NCI-H2107 treated with DMSO at 0.1 percent for 48 hours (cell line): ENCODE results near the gene KLHL22.
"Not testable (repeated sequence)": the region's sequence is repeated elsewhere in the genome, so short reads cannot be mapped to it uniquely, and the experiment has no call there.

Experiments used
- DNase-seq: peaks from one replicate; lab custom pipeline; 2025; ENCODE audit not compliant: unreplicated experiment; lab: John Stamatoyannopoulos, UW

KLHL22 gene

DNA sequence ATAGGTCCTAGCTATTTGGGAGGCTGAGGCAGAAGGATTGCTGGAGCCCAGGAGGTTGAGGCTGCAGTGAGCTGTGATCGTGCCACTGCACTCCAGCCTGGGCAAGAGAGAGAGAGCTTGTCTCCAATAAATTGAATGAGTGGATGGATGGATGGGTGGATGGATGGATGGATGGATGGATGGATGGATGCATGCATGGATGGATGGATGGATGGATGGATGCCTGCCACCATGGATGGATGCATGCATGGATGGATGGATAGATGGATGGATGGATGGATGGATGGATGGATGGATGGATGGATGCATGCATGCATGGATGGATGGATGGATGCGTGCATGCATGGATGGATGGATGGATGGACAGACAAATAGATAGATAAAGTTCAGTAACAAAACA lies 25.1 kb downstream of the KLHL22 start:
- not testable (repeated sequence) for DNase-seq

DNA sequence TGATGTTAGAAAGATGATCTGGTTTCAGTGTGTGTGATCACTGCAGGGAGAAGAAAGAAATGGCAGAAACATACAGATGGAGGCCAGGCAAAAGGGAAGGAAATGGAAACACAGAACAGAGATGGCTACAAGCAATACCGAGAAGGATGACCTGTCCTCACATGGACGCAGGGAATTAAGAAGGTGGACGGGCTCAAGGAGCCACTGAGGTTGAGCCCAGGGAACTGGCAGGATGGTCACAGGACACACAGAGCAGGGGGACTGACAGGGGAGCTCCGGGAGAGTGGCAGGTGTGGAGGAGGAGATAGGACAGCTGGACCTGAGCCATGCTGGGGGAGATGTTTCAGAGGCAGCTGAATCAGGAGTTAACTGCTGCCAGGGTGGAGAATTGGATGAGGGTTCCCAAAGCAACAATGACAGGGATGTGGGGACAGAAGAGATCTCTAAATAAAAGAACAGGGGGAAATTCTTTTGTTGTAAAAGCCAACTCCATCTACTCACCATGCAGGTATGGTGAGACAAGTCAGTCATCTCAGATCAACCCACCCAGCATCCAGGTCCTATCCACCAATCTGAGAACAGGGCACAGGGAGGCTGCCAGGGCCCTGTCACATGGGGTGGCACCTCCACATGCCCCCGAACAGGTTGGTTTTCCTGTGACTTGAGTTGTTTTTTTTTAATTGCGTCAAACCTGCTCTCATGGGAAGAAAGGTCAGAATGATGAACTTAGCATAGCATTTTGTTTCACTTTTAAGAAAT lies 26.3 kb downstream of the KLHL22 start:
- DNase-seq, result no peak

DNA sequence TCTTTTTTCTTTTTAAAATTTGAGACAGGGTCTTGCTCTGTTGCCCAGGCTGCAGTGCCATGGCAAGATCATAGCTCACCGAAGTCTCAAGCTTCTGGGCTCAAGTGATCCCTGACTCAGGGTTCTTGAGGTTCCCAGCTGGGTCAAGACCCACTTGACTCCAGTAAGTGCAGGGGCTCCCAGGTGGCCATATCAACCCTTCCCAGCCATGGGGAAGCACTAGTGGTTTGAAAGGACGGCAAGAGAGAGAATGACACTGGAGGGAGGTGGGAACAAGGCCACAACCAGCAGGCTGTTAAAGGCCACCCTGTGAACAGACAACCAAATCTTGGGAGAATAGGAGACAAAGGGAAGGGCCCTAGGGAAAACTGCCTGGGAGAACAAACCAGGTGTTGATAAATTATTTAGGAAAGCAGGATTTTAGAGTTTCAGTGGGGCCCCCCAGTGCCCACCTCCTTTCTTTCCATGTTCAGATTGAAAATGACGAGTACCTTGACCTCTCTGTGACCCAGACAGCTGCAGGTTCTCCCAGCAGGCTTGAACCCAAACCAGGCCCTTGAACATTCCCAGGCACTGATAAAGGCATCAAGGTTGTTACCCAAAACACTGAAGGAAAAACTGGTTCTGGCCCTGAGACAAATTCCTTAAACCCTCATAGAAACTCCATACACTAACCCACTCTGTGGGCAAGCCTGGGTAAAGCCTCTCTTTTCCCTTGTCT lies 28.8 kb downstream of the KLHL22 start:
- DNase-seq, result no peak

DNA sequence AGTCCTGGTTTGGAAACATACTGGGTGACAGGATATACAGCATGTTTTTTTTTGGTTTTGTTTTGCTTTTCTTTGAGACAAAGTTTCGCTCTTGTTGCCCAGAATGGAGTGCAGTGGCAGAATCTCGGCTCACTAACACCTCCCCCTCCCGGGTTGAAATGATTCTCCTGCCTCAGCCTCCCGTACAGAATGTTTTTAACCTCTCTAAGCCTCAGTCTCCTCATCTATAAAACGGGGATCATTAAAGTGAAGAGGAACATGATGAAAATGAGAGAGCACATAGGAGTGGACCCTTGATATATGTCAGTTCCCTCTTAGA lies 29.9 kb downstream of the KLHL22 start:
- DNase-seq, result no peak

DNA sequence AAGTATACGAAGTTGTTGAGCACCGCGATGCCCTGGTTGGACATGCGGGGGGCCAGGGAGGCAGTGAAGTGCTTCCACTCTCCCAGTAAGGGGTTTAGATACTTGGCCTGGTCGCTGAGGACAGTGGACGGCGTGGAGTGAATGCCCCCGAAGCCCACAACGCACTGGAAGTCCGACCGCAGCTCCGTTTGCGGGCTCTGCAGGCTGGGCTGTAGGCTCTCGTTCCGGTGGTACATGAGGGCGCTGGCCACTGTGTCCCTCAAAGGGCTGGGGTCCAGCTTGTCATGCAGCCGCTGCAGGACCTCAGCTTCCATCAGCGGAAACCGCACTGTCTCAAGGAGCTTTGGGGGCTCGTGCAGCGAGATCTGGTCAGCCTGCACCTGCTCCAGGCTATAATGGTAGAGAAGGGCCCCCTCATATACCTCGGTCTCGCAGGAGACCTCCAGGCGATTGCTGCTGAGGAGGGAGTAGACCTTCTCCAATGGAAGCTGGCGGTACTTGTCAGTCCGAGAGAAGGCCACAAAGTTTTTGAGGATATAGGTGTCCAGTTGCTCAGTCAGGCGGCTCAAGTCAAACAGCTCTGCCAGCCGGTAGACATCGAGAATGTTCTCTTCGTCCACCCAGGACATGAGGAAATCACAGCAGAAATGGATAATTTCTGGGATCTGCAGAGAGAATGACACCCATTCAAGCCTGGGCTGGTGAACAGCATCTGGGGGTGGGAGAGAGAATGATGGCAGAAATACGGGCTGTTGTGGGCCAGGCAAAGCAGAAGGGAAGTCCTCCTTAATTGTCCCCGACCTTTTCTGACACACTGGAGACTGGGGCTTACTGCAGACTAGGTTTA lies 30.5 kb downstream of the KLHL22 start:
- no peak for DNase-seq

DNA sequence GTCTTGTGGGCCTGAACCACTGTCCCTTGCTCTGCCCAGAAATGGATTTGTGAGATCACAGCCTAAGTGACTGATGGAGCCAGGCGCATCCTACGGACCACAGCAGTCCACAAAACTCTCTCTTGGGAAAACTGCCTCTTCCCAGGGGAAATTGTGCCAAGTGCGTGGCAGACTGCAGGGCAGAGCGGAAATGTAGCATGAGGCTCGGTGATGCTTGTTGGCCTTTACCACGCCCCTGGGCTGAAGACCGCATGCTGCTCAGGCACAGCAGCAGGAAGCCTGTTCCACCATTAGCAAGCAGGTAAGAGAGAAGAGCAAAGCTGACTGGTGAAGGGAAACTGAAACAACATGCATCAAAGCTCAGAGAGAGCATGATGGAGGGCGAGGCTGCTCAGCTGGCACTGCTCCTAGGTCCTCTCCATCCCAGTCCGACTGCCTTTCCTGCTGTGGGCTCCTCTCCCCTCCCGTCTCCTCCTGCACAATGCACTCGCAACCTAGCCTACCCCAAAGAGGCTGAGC lies 31.4 kb downstream of the KLHL22 start:
- DNase-seq, result no peak

DNA sequence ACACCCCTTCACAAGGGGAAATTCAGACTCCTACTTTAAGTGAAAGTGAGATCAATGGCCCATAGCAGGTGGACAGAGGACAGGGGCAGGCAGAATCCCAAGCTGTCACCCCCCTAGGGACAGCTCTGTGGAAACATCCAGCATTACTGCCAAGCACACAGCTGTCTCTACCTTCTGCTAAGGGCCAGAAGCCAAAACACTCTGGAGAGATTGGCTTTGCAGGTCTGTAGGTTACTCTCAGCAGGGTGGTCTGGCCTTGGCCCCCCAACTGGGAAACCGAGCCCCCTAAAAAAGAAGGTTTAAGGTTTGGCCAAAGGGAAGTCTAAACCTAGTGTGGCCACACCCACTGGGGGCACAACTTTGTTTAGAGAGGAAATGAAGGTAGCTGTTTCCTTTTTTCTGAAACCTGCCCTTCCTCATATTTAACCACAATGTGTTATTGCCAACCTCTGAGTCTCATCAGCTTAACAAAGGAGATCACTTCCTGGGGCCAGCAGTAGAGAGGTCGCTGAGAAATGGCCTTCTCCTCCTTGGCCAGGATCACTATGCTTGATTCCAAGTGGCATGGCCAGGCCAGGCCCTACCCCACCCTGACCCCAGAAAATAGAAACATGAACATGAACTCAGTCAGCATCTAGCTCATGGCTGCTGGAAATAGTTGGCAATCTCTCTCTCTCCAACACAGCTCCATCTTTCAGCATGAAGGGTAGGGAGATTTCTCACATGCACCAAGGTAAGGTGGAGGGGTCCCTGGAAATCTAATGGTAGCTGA lies 32.1 kb downstream of the KLHL22 start:
- DNase-seq, result no peak

DNA sequence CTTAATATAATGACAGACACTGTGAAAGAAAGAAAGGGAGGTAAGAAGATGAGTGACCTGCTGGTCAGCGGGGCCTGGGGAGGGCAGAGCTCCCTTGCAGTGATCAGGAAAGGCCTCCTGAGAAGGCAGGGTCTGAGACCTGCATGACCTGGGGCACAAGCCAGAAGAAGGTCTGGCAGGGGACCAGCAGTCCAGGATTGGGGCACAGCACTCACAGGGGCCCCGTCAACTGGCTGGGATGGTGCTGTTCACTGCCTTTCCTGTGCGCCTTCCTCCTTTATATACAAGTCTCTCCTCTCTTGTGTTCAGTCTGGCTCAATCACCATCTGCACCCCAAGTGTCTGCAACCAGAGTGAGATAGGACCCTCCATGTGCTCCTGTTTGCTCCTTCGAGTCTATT lies 35.7 kb downstream of the KLHL22 start:
- no peak for DNase-seq

DNA sequence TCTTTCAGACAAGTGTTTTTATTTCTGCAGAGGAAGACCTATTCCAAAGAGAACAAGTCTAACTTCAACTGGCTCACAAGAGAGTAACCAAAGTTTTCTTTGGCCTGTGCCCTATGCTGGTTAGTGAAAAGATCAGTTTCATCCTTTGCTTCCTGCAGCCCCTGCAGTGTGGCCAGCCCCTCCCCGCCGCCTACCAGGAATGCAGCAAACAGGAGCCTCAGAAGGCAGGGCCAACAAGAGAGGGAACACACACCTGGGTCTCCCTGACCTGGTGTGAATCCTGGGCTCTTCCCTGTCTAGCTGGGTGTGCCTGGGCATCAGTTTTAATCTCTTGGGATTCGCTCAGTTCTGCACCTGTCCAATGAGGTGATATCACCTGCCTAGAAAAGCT lies 36.4 kb downstream of the KLHL22 start:
- DNase-seq, result no peak

DNA sequence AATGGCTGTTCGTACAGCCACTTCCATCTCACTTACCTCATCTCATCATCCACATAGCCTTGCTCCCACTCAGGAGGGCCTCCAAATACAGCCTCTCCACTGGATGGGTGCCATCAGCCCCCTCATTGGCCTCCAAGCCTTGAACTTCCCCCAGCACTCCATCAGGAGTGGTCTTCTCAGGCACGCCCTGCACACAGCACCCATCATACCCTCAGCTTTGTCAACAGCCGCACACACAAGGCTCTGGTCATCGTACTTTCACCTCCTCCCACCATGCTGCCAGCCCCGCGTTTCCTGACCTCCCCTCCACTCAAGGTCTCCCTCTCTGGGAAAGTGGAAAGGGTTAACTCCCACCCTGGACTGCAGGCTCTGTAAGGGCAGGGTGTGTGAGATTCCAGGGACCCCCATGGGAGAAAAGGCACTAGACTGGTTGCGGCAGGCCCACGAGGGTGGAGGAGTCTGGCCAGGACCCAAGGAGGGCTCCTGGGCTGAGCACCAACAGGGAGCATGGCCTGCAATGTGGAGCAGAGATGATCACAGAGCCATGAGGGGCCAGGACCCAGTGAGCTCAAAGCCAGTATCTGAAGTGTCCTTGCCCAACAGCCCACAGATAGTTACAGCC lies 37.0 kb downstream of the KLHL22 start:
- DNase-seq, result no peak

DNA sequence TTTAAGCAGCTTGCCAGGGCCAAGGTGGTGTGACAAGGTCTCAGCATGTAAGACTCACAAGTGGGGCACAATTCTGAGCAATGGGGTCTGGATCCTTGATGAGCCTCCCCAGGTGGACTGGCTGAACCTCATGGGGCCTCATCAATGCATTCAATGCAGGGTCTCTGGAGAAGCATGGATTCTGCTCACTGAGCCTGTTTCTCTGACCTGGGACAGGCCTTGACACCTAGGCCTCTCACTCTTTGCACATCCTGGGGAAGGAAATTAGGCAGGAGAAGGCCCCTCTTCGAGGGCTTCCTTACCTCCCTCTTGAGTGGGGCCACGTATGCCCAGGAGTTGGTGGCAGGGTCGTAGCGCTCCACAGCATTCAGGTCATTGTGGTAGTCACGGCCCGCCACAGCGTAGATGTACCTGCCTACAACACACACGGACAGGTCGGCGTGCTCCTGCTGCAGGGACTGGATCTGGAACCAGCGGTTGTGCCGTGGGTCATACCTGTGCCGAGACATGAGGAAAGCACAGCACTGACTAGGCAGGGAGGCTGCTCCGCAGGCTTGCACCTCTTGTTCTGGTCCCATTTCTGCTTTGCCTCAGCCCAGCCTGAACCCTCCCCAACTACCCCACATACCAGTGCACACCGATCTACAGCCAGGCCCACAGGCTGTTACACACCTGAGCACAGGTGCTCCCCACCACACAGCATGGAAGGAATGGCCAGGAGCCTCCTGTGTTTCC lies 37.9 kb downstream of the KLHL22 start:
- DNase-seq, result no peak

DNA sequence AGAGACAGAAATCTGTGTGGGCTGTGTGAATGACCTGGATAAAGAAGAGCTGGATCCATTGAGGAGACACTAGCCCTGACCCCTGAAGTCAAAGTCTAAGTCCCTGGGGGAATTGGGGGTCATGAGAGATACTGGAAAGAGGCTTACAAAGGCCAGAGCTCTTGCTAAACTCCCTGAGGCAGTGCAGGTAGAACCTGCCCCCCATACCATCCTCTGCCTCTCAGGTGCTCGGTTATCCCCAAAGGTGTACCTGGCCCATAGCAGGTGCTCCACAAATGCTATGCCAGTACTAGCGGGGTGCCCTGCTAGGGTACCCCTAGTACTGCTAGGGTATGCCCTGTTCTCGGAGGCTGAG lies 38.9 kb downstream of the KLHL22 start:
- DNase-seq, result no peak

DNA sequence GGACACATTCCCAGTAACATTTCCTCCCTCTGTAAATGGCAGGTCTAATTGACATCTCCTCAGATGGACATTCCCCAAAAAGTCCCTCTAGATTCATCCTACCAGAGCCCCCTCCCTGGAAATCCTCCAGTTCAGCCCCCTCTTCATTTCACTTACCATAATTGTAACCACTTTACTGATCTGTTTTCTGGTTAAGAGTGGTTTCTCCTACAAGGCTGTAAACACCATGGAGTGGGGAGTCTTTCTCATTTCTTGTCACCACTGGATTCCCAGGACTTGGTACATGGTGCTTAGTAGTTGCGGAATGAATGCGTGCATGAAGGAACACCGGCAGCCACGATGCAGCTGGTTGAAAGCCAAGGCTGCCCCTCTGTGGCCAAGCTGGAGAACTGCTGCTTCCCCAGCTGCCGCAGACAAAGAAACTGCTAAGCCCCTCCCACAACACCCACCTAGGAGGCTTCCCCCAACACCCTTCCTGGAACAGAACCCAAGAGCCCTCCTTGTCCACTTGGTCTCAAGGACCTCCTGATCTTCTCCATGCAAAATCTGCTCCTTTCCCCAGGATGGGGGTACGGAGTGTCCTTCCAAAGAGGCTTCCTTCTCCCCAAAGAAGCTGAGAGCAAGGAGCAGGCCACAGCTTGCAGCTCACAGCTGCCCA lies 39.4 kb downstream of the KLHL22 start:
- no peak for DNase-seq

DNA sequence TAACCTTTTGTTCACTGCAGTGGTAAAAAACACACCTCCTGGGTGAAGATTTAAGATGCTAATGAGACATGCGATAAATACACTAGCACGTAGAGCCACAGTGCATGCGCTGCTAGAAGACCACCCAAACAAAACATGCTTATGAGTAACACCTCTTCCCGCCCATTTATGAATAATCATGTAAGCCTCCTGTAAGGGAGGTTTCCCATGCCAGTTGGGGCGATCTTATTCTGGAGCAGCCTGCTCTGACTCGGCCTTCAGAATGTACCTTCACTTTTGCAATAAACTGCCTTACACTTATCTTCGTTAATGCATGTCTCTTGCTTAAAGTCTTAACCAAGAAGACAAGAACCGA lies 39.9 kb downstream of the KLHL22 start:
- DNase-seq, result no peak

DNA sequence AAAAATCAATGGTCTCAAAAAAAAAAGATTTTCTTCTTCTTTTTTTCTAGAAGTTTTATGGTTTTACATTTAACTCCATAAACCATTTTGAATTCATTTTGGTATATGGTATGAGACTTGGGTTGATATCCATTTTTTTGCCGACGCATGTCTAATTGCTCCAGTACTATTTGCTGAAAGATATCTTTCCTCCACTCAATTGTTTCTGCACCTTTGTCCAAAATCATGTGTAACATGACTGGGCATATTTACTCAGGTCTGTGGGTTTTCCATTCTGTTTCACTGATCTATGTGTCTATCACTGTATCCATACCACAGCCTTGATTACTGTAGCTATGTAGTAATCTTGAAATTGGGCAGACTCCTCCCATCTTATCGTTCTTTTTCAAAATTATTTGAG lies 42.4 kb downstream of the KLHL22 start:
- no peak for DNase-seq

DNA sequence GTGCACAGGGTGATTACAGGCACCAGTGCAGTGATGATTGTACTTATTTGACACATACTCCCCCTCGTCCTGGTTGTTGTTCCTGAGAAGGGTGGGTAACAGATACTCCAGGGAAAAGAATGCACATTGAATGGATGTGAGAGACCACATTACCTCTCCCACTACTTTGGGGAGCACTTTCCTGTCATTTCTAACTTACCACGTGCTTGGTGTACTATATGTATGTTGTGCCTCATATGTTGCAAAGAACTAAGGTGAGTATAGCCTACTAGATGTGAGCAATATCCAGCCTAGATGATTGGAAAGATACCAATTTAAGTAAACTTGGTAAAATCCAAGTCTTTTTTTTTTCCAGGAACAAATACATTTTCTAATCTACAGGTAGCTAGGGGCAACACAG lies 43.7 kb downstream of the KLHL22 start:
- no peak for DNase-seq

DNA sequence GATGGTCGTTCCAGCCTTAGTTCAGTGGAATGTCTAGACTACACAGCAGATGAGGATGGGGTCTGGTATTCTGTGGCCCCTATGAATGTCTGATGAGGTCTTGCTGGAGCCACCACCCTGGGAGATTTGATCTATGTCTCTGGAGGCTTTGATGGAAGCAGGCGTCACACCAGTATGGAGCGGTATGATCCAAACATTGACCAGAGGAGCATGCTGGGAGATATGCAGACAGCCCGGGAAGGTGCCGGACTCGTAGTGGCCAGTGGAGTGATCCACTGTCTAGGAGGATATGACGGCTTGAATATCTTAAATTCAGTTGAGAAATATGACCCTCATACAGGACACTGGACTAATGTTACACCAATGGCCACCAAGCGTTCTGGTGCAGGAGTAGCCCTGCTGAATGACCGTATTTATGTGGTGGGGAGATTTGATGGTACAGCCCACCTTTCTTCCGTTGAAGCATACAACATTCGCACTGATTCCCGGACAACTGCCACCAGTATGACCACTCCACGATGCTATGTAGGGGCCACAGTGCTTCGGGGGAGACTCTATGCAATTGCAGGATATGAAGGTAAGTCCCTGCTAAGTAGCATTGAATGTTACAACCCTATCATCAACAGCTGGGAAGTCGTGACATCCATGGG lies 44.3 kb downstream of the KLHL22 start:
- not testable (repeated sequence) for DNase-seq

DNA sequence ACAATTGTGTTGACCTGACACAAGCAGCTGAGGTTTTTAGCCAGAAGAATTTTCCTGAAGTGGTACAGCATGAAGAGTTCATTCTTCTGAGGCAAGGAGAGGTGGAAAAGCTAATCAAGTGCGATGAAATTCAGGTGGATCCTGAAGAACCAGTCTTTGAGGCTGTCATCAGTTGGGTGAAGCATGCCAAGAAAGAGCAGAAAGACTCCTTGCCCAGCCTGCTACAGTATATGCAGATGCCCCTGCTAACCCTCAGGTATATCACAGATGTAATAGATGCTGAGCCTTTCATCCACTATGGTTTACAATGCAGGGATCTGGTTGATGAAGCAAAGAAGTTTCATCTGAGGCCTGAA lies 45.1 kb downstream of the KLHL22 start:
- no peak for DNase-seq
